Measurements from ENCODE around the gene SRP19.
"Not testable (repeated sequence)": the region's sequence is repeated elsewhere in the genome, so short reads cannot be mapped to it uniquely, and the experiment has no call there.

SRP19 gene

DNA sequence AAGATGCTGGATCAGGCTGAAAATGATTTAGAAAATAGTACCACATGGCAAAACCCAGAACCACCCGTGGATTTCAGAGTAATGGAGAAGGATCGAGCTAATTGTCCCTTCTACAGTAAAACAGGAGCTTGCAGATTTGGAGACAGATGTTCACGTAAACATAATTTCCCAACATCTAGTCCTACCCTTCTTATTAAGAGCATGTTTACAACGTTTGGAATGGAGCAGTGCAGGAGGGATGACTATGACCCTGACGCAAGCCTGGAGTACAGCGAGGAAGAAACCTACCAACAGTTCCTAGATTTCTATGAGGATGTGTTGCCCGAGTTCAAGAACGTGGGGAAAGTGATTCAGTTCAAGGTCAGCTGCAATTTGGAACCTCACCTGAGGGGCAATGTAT, 31.0 kb downstream of the SRP19 start:
- not testable (repeated sequence) for ATAC-seq, H3K9me3 Mint-ChIP-seq, H3K27me3 Mint-ChIP-seq, H3K4me3 Mint-ChIP-seq
- Mint-ChIP-seq H3K4me1 (peaks cover 31% of the 10 kb centered on the region), H3K27ac (peak overlapping the region; percentile 13), H3K36me3 (peaks cover 39% of the 10 kb centered on the region)

- peaks cover 46% of the 10 kb centered on the region for H3K36me3 Mint-ChIP-seq
Observed at GRCh38 chr5:112892776-112893175, 31.7 kb downstream of the SRP19 start.

GRCh38 chr5:112895682-112896081, 34.6 kb downstream of the SRP19 start:
- peaks cover 50% of the 10 kb centered on the region for H3K36me3 Mint-ChIP-seq
- ATAC-seq: no peak
- no peaks in the 10 kb centered on the region for H3K27me3 Mint-ChIP-seq
- no peaks in the 10 kb centered on the region for H3K9me3 Mint-ChIP-seq
- H3K4me1 Mint-ChIP-seq: peaks cover 35% of the 10 kb centered on the region
- no peak overlapping the region for H3K4me3 Mint-ChIP-seq
- H3K27ac Mint-ChIP-seq: peak overlapping the region; percentile 54

More at GRCh38 chr5:112892776-112893175, 31.7 kb downstream of the SRP19 start:
- ATAC-seq: no peak
- Mint-ChIP-seq H3K9me3 (no peaks in the 10 kb centered on the region), H3K4me1 (peaks cover 38% of the 10 kb centered on the region), H3K27me3 (no peaks in the 10 kb centered on the region), H3K4me3 (no peak overlapping the region), H3K27ac (no peak overlapping the region)

DNA sequence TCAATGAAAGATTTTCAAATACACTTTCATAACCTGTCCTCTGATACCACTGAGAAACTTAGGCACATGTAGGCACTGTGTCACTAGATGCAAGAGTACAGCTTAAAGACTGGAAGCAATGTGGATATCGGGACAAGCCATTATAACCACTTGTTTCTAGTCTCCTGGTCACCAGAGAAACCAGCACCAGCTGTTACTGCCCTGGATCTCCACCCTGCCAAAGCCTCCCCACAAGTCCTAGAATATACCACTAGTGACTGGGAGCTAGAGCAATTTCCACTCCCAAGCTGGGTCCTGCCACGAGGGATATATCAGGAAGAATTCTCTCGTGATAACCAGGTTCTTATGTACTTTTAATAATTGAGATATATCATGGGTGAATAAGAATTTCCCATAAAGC, 41.5 kb downstream of the SRP19 start:
- peaks cover 35% of the 10 kb centered on the region for H3K36me3 Mint-ChIP-seq
- no peaks in the 10 kb centered on the region for H3K27me3 Mint-ChIP-seq
- no peak for ATAC-seq
- H3K4me3 Mint-ChIP-seq: no peak overlapping the region
- no peaks in the 10 kb centered on the region for H3K9me3 Mint-ChIP-seq
- peaks cover 45% of the 10 kb centered on the region for H3K4me1 Mint-ChIP-seq
- H3K27ac Mint-ChIP-seq: no peak overlapping the region

DNA sequence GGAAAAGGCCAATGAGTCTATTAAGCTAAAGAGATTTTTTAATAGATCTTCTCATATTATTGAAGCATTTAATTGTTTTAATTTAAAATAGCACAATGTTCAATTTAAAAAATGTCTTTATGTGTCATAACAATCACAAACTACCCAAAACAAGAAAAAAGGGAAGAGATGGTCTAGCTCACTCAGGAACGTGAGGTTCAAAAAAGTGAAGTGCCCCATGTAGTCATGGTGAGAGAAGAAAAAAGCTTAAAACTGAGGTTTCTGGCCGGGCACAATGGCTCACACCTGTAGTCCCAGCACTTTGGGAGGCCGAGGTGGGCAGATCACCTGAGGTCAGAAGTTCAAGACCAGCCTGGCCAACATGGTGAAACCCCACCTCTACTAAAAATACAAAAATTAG, 43.9 kb downstream of the SRP19 start:
- peaks cover 38% of the 10 kb centered on the region for H3K36me3 Mint-ChIP-seq
- not testable (repeated sequence) for H3K27ac Mint-ChIP-seq, ATAC-seq, H3K4me3 Mint-ChIP-seq, H3K27me3 Mint-ChIP-seq, H3K9me3 Mint-ChIP-seq
- H3K4me1 Mint-ChIP-seq: peaks cover 41% of the 10 kb centered on the region

DNA sequence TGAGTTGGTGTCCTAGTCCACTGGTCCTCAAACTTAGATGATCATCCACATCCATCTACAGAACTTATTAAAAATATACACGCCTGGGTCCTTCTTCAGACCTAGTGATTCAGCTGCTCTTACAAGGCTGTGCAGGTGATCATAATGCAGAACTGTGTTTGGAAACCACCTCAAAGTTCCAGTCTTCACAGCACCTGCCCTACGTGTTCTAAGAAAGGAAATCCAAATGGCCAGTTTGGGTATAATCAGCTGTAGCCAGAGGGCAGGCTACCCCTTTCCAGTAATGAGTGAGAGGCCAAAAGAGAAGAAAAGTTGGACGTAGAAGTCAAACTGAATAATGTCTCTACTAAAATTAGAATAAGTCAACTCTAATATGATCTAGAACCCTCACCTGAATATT, 45.5 kb downstream of the SRP19 start:
- H3K9me3 Mint-ChIP-seq: no peaks in the 10 kb centered on the region
- peak overlapping the region; percentile 46 for H3K27ac Mint-ChIP-seq
- no peak overlapping the region for H3K4me3 Mint-ChIP-seq
- peak; percentile 65 for ATAC-seq
- H3K4me1 Mint-ChIP-seq: peaks cover 34% of the 10 kb centered on the region
- peaks cover 39% of the 10 kb centered on the region for H3K36me3 Mint-ChIP-seq
- H3K27me3 Mint-ChIP-seq: no peaks in the 10 kb centered on the region

DNA sequence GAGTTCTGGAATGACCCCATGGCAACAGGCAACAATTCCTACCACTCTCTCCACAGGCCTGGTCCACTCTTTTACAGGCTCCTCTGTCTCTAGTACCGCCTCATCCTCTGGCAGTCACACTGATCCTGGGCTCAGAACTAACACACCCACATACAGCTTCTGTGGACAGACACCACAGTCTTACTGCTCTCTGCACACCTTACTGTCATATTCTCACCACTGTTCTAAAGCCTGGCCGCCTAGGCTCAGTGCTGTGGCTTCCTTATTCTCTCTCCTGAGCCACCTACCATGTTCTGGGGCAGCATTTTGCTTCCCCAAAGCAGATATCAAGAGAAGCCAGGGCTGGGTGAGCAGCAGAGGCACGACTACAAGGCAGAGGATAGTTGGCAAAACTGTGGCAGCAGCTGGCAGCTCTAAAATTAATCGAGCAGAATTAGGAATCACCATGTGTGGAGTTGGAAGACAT, 46.1 kb downstream of the SRP19 start:
- peak; percentile 63 for ATAC-seq
- H3K9me3 Mint-ChIP-seq: no peaks in the 10 kb centered on the region
- peaks cover 38% of the 10 kb centered on the region for H3K36me3 Mint-ChIP-seq
- no peak overlapping the region for H3K4me3 Mint-ChIP-seq
- peaks cover 34% of the 10 kb centered on the region for H3K4me1 Mint-ChIP-seq
- H3K27ac Mint-ChIP-seq: peak overlapping the region; percentile 46
- no peaks in the 10 kb centered on the region for H3K27me3 Mint-ChIP-seq

DNA sequence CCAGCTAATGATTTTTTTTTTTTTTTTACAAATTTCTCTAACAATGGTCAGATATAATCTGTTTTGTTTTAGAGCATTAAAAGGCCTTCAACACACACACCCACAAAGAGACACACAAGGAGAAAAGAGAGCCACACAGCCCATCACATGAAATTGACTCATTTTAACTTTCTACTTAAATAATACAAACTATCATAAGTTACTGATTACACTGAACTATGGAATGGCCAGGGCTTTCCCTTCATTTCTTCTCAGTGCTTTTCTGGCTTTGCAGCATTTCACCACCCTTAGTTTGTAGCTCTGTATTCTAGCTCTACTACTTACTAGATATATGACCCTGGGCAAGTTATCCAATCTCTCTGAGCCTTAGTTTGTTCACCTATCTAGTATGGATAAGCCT, 47.8 kb downstream of the SRP19 start:
- H3K4me1 Mint-ChIP-seq: peaks cover 30% of the 10 kb centered on the region

GRCh38 chr5:112910529-112910928, 49.4 kb downstream of the SRP19 start:
- no peaks in the 10 kb centered on the region for H3K27me3 Mint-ChIP-seq
- H3K27ac Mint-ChIP-seq: no peak overlapping the region
- H3K4me3 Mint-ChIP-seq: no peak overlapping the region
- H3K4me1 Mint-ChIP-seq: peaks cover 31% of the 10 kb centered on the region
- ATAC-seq: no peak
- peaks cover 53% of the 10 kb centered on the region for H3K36me3 Mint-ChIP-seq
- no peaks in the 10 kb centered on the region for H3K9me3 Mint-ChIP-seq

More for the DNA sequence above, 47.8 kb downstream of the SRP19 start:
- H3K9me3 Mint-ChIP-seq: no peaks in the 10 kb centered on the region
- peaks cover 40% of the 10 kb centered on the region for H3K36me3 Mint-ChIP-seq
- H3K27ac Mint-ChIP-seq: peak overlapping the region; percentile 66
- H3K4me3 Mint-ChIP-seq: no peak overlapping the region
- ATAC-seq: no peak
- no peaks in the 10 kb centered on the region for H3K27me3 Mint-ChIP-seq

DNA sequence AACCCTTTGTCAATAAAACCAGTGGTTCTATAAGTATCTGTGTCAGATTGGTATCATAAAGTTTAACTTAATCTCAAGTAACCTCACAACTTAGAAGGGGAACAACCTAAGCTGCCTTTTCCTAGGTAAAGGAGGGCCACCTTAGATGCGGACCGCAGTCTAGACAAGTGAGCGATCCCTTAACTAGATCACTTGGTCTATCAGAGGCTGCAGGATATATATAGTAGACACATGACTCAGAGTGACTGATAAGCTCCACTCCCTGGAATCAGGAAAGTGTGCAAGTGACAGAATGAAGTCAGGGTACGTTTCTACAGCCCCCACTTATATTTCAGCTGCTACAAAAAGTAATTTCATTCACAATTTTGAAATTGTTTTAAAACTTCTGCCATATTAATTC, 53.5 kb downstream of the SRP19 start:
- ATAC-seq: no peak
- Mint-ChIP-seq H3K4me3 (no peak overlapping the region), H3K4me1 (peaks cover 45% of the 10 kb centered on the region), H3K27me3 (no peaks in the 10 kb centered on the region), H3K36me3 (peaks cover 71% of the 10 kb centered on the region), H3K9me3 (no peaks in the 10 kb centered on the region), H3K27ac (no peak overlapping the region)

DNA sequence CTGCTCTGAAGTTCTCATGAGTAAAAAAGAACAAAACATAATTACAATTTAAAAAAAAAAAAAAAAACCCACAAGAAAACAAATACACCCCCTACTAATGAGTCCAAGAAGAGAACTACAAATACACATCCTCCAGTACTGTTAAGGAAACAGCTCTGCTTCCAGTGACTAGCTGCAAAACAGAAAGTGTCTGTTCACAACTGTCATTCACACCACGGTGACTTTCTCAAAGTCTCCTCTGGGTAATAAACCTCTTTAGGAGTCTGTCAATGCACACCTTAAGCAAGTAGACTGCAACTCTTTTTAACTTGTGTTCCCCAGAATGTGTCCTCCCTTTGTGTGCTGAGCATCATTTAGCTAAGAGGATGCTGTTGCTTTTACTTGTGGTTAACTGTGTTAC, 54.7 kb downstream of the SRP19 start:
- H3K4me1 Mint-ChIP-seq: peaks cover 48% of the 10 kb centered on the region
- H3K9me3 Mint-ChIP-seq: no peaks in the 10 kb centered on the region
- H3K36me3 Mint-ChIP-seq: peaks cover 59% of the 10 kb centered on the region
- no peaks in the 10 kb centered on the region for H3K27me3 Mint-ChIP-seq
- no peak for ATAC-seq
- peak overlapping the region; percentile 33 for H3K27ac Mint-ChIP-seq
- H3K4me3 Mint-ChIP-seq: no peak overlapping the region

DNA sequence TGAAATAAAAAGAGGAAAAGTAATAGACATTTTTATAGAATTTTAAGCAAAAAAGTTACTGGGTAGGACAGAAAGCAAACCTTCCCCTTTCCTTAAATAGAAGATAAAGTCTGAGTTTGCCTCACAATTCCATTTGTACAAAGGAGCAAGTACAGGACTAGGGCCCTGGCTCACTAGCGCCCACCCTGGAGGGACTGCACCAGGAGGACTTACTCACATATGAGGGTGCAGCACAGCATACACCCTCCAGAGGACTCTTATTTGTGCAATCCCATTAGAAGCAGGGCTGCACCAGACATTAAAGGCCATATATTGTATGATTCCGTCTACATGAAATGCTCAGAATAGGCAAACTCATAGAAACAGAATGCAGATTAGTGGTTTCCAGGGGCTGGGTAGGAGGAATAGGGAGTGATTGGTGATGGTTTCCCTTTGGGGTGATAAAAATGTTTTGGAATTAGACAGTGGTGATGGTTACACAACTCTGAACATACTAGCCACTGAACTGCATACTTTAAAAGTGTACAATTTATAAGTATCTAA, 56.4 kb downstream of the SRP19 start:
- H3K27ac Mint-ChIP-seq: no peak overlapping the region
- no peaks in the 10 kb centered on the region for H3K27me3 Mint-ChIP-seq
- peaks cover 51% of the 10 kb centered on the region for H3K36me3 Mint-ChIP-seq
- no peaks in the 10 kb centered on the region for H3K9me3 Mint-ChIP-seq
- no peak overlapping the region for H3K4me3 Mint-ChIP-seq
- no peak for ATAC-seq
- peaks cover 52% of the 10 kb centered on the region for H3K4me1 Mint-ChIP-seq

- Mint-ChIP-seq H3K36me3 (peaks cover 47% of the 10 kb centered on the region), H3K4me1 (peaks cover 52% of the 10 kb centered on the region), H3K9me3 (no peaks in the 10 kb centered on the region), H3K27me3 (no peaks in the 10 kb centered on the region), H3K4me3 (no peak overlapping the region), H3K27ac (no peak overlapping the region)
- ATAC-seq: no peak
Observed at GRCh38 chr5:112918136-112918535, 57.0 kb downstream of the SRP19 start.

- Mint-ChIP-seq H3K9me3 (no peaks in the 10 kb centered on the region), H3K4me1 (peaks cover 54% of the 10 kb centered on the region), H3K27me3 (no peaks in the 10 kb centered on the region), H3K36me3 (peaks cover 44% of the 10 kb centered on the region), H3K27ac (peak overlapping the region; percentile 28), H3K4me3 (no peak overlapping the region)
- ATAC-seq: no peak
Observed at GRCh38 chr5:112918679-112919078, 57.6 kb downstream of the SRP19 start.
